PC-9 (cell line): Measurements from ENCODE around the gene HPGD. TPM values are rescaled to one million over a fixed set of nuclear protein-coding genes. Genes with fewer than 3 reads are reported as not detected.

Source experiments
- BruUV-seq: library from RNA; stranded (reverse); fragments of 400-500 nt; replicated peaks from 2 replicates; lab custom pipeline; 2021; lab: Mats Ljungman, UMichigan
- CTCF ChIA-PET: fragments of 300-600 bp; sonication (Branson Sonifier 250); formaldehyde crosslinking; loops from one replicate; lab custom pipeline; 2022; ENCODE audit warnings: antibody characterized with exemption; lab: Charles Lee
- POLR2A ChIA-PET: fragments of 300-600 bp; sonication (Branson Sonifier 250); formaldehyde crosslinking; loops from one replicate; lab custom pipeline; 2022; ENCODE audit warnings: antibody characterized with exemption; ENCODE audit not compliant: unreplicated experiment; lab: Charles Lee
- DNase-seq, 2 experiments: peaks; one replicate each; pipeline versions ENCODE4 v3.0.0 to v3.0.0-alpha.2; 2015 to 2022; ENCODE audit warnings: mixed read lengths in 1 of 2
- H2AFZ ChIP-seq: fragments of 200-600 bp; sonication (generic); 2 replicates; pipeline ENCODE4 v1.8.1; 2017; ENCODE audit warnings: antibody characterized with exemption
- H3F3A ChIP-seq: fragments of 200-600 bp; sonication (generic); 2 replicates; pipeline ENCODE4 v1.8.1; 2017; ENCODE audit warnings: antibody characterized with exemption, mild to moderate bottlenecking, low read depth; ENCODE audit not compliant: insufficient read depth
- H3K27ac ChIP-seq: fragments of 200-600 bp; sonication (generic); 2 replicates; pipeline ENCODE4 v1.6.1; 2016; ENCODE audit warnings: mixed run types
- H3K27me3 ChIP-seq: fragments of 200-600 bp; sonication (generic); 2 replicates; pipeline ENCODE4 v1.6.1; 2016; ENCODE audit warnings: low read depth, mixed run types; ENCODE audit not compliant: insufficient read depth
- H3K36me3 ChIP-seq: fragments of 200-600 bp; sonication (generic); 2 replicates; pipeline ENCODE4 v1.6.1; 2016; ENCODE audit warnings: low read depth, mixed run types
- H3K4me1 ChIP-seq: fragments of 200-600 bp; sonication (generic); replicated peaks from 2 replicates; pipeline ENCODE4 v1.6.1; 2016; ENCODE audit warnings: mixed run types; ENCODE audit not compliant: insufficient read depth
- H3K4me2 ChIP-seq: fragments of 200-600 bp; sonication (generic); 2 replicates; pipeline ENCODE4 v1.6.1; 2017; ENCODE audit warnings: mixed run types
- H3K4me3 ChIP-seq: fragments of 200-600 bp; sonication (generic); 2 replicates; pipeline ENCODE4 v1.6.1; 2016; ENCODE audit warnings: mixed run types
- H3K79me2 ChIP-seq: fragments of 200-600 bp; sonication (generic); 2 replicates; pipeline ENCODE4 v1.6.1; 2017; ENCODE audit warnings: low read depth, mixed run types
- H3K9me2 ChIP-seq: fragments of 200-600 bp; sonication (generic); 2 replicates; pipeline ENCODE4 v1.8.1; 2017; ENCODE audit warnings: mild to moderate bottlenecking; ENCODE audit not compliant: insufficient read depth
- H3K9me3 ChIP-seq: fragments of 200-600 bp; sonication (generic); 2 replicates; pipeline ENCODE4 v1.8.1; 2016; ENCODE audit warnings: low read depth; ENCODE audit not compliant: insufficient read depth
- H4K20me1 ChIP-seq: fragments of 200-600 bp; sonication (generic); 2 replicates; pipeline ENCODE4 v1.8.1; 2017; ENCODE audit not compliant: insufficient read depth
- CTCF ChIP-seq: fragments of 200-600 bp; sonication (generic); conservative IDR thresholded peaks from 2 replicates; pipeline ENCODE4 v1.6.1; 2017; ENCODE audit warnings: mixed run types, antibody characterized with exemption, mild to moderate bottlenecking, moderate library complexity
- EZH2 ChIP-seq: fragments of 200-600 bp; sonication (generic); IDR thresholded peaks from 2 replicates; pipeline ENCODE4 v1.8.0; 2017; ENCODE audit warnings: antibody characterized with exemption, low read depth
- intact Hi-C: fragments of 100-400 bp; cut with micrococcal nuclease; formaldehyde crosslinking; loops from one replicate; pipeline ENCODE4 v1.10.0; 2022; ENCODE audit not compliant: unreplicated experiment
- total RNA-seq: library from RNA; stranded (reverse); gene quantifications from 2 replicates; pipeline ENCODE4 v1.2.3, GENCODE V29; 2021

The HPGD gene
- total RNA-seq, 1 experiment from 2014 or later, result 0.96 TPM

GRCh38 chr4:174544496-174544895, 22.2 kb upstream of the HPGD start:
- Histone ChIP-seq H3K4me2 (no peak overlapping the region), H3K9me2 (no peaks in the 10 kb centered on the region), H3F3A (no peaks in the 10 kb centered on the region), H3K9me3 (no peaks in the 10 kb centered on the region), H3K27ac (no peak overlapping the region), H4K20me1 (no peaks in the 10 kb centered on the region), H2AFZ (no peak overlapping the region), H3K4me3 (no peak overlapping the region), H3K27me3 (no peaks in the 10 kb centered on the region), H3K36me3 (no peaks in the 10 kb centered on the region), H3K4me1 (no peaks in the 10 kb centered on the region), H3K79me2 (no peaks in the 10 kb centered on the region)
- BruUV-seq, result no TSS peak
- POLR2A ChIA-PET, result no interaction called here
- no peak for DNase-seq
- CTCF ChIA-PET, result no interaction called here
- intact Hi-C loops, result no loop called here
- TF ChIP-seq EZH2, result no peak
- no peak for TF ChIP-seq CTCF

GRCh38 chr4:174540175-174540574, 17.9 kb upstream of the HPGD start:
- no TSS peak for BruUV-seq
- no peaks in the 10 kb centered on the region for H3K79me2 ChIP-seq
- H3K9me3 ChIP-seq, result no peaks in the 10 kb centered on the region
- H3F3A ChIP-seq, result no peaks in the 10 kb centered on the region
- H4K20me1 ChIP-seq, result no peaks in the 10 kb centered on the region
- no peak overlapping the region for H2AFZ ChIP-seq
- no peak for TF ChIP-seq CTCF
- TF ChIP-seq EZH2, result no peak
- H3K27ac ChIP-seq, result no peak overlapping the region
- DNase-seq, result no peak
- no peak overlapping the region for H3K4me3 ChIP-seq
- intact Hi-C loops, result no loop called here
- H3K9me2 ChIP-seq, result no peaks in the 10 kb centered on the region
- ChIA-PET POLR2A (no interaction called here), CTCF (no interaction called here)
- H3K36me3 ChIP-seq, result no peaks in the 10 kb centered on the region
- H3K4me2 ChIP-seq, result no peak overlapping the region
- no peaks in the 10 kb centered on the region for H3K4me1 ChIP-seq
- no peaks in the 10 kb centered on the region for H3K27me3 ChIP-seq

GRCh38 chr4:174539571-174539970, 17.3 kb upstream of the HPGD start:
- Histone ChIP-seq H3K9me2 (no peaks in the 10 kb centered on the region), H3K27me3 (no peaks in the 10 kb centered on the region), H4K20me1 (no peaks in the 10 kb centered on the region), H3K4me3 (no peak overlapping the region), H3K4me2 (no peak overlapping the region), H3K79me2 (no peaks in the 10 kb centered on the region), H3K9me3 (no peaks in the 10 kb centered on the region), H2AFZ (no peak overlapping the region), H3F3A (no peaks in the 10 kb centered on the region), H3K4me1 (no peaks in the 10 kb centered on the region), H3K27ac (no peak overlapping the region), H3K36me3 (no peaks in the 10 kb centered on the region)
- CTCF ChIA-PET, result no interaction called here
- intact Hi-C loops, result no loop called here
- TF ChIP-seq EZH2 (no peak), CTCF (no peak)
- POLR2A ChIA-PET, result no interaction called here
- BruUV-seq, result no TSS peak
- DNase-seq, result no peak
